ENCODE measurements around the gene CARD16.
"Not testable (repeated sequence)": the region's sequence is repeated elsewhere in the genome, so short reads cannot be mapped to it uniquely, and the experiment has no call there.

CARD16 gene

DNA sequence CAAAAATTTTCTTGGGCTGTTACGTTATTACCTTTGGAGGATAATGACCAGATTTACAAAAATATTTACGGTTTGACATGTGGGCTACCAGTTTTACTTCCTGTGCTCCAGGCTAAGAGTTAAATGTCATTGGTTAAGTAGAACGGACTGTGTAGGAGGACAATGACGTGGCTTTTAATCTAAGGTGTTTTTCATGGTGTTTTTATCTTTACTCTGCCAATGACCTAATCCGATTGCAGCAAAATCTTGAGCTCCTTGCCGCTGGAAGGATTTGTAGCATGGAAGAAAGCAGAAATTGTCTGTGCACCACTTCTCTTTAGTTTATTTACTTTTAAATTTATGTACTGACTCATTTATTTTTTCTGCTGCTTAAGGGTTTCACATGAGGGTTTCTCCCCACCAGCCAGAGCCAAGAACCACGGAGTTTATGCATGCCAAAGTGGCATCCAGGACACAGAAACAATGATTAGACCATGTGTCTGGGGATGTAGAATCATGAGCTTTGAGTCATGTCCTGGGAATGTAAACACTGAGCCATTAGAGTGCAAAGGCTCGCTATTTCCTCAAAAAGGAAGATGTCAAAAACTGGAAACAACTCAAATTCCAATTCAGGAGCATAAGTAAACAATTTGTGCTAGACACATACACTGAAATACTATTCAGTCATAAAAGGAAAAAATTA lies 1.9 kb upstream of the CARD16 start:
- no peak for DNase-seq

DNA sequence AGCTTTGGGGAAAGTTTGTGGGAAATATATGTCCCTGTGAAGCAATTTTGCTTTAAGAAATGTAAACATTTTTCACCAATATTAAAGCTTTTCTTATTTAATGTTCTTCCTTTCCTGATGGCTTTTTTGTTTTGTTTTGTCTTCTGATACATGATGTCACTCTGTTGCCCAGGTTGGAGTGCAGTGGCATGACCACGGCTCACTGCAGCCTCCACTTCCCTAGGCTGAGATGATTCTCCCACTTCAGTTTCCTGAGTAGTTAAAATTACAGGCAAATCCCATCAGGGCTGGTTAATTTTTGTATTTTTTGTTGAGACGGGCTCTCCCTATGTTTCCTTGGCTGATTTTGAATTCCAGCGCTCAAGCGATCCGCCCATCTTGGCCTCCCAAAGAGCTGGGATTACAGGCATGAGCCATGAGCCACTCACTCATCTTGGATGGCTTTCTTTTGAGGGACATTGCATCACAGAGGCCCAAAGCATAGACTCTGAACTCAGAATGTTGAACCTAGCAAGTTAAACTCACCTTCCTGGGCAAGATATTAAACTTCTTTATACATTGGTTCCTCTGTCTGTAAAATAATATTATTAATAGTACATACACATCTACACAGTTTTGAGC lies 651 bp upstream of the CARD16 start:
- DNase-seq, result no peak

DNA sequence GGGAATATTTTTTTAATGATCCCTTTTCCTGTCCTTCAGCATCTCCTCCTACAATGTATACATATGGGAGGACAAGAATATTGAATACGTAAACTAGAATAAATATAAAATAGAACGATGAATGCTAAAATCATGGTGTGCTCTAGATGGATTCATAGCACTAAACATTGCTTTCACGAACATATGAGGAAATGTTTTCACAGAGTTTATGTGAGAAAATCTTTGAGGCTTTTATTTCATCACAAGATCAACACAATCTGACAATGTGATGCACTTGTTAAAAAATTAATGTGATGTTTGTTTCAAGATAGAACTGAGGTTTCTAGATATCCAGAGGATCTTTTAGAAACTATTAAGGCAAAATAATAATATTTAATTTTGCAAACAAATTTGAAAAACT lies 3.0 kb downstream of the CARD16 start:
- DNase-seq, result no peak

DNA sequence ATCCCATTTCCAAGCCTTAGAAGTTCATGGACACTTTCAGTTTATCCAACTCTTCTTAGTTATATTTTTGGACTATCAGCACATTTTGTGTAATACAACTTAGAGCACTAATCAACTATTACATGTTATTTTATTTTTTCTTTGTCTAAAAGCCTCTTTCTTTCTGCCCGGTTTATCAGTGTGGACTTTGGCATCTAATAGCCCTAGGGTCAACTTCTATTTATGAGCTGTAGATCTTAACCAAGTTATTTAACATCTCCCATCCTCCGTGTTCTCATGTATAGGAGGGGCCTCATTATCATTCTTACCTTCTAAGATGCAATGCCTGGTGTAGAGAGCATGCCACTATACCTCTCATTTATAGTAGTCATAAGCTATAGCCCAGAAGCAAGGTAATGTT lies 4.4 kb downstream of the CARD16 start:
- DNase-seq, result no peak

DNA sequence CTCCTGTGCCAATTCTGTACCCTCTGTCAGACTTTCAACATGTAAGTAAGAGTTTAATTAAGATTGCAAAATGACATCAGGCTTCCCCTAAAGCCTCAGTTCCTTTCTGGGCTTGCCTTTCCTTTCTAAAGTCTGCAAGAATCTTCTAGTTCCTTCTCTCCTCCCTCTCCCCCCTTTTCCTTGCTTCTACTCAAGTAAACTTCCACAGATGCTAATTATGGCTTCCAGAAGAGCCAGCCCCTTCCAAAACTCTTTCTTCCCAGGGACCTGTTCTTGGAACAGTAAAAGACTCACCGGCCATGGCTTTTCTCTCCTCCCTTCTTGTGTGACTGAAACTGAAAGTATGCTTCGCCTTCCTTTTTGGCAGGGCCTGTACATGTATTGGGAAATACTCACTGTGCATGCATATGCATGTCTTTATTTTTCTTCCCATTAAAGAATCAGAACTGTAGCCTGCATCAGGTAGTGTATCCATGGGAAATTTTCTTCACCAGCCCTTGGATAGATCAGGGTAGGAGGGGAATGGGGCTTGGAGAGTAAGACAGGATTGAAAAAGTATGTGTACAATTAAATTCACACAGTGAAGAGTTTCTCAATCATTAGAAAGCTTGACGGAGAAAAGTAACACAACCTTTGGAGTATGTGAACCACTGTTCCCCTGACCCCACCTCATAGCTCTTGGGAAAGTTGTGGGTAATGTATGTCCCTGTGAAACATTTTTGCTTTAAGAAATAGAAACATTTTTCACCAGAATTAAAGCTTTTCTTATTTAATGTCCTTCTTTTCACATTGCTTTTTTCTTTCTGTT lies 10.1 kb downstream of the CARD16 start, which contains the start of gene CASP1:
Gene CASP1, minus strand, starts transcription at position 332 of the 808 bp plus-strand sequence. Its CDS starts 31 bp downstream, at position 301.
- peak in 3 of 6 experiments; percentile 28 to 63 (median 30) for DNase-seq

DNA sequence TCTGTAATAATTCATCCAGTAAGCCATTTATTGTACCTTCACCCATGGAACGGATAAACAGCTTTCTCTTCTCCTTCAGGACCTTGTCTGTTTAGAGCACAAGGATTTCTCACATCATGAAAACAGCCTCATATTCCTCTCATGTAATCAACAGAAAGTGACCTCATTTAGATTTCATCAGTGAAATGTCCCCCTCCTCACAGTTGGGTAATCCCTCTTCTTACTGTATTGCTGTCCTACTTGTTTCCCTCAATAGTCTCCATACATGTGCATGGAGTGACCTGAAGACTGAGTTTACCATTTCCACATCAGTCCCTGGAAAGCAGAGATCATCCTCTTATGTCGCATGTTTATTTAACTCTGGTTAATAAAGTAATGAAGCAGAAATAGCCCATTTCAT lies 10.7 kb downstream of the CARD16 start:
- DNase-seq, result not testable (repeated sequence)

DNA sequence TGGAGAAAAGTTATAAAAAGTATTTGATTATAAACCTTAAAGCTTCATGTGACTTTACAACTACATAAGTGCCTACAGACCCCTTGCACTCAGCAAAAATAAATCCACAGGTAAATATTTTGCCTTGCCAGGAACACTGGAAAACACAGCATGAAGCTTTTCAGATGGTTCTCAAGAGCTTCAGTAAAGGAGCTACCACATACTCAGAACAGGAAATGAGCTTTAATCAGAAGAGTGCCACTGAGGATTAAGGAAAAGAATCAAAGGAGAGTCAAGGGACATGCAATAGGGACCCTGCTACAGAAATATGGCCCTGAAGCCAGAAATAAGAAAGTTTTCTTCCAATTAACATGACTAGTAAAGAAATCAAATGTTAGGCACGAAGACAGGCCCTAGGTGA lies 11.4 kb downstream of the CARD16 start:
- peak in 2 of 6 experiments; percentile 4 to 14 for DNase-seq

DNA sequence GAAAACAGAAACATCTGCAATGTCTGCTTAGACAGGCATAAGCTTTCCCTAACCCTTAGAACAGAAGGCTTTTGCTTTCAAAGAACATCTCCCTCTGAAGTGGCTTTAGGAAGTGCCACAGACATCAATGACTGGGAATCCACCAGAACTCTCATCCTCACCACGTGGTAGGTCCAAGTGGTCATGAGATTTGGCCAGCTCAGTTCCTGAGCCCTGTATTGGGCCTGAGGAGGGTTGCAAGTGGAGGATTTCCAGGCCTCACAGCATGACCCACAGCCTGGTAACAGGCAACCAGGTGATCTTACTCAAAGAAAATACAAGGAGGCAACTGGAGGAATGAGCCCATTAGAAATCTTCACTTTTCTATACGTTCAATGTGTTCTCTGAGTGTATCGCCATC lies 11.8 kb downstream of the CARD16 start:
- DNase-seq, result peak in 1 of 6 experiments; percentile 34

DNA sequence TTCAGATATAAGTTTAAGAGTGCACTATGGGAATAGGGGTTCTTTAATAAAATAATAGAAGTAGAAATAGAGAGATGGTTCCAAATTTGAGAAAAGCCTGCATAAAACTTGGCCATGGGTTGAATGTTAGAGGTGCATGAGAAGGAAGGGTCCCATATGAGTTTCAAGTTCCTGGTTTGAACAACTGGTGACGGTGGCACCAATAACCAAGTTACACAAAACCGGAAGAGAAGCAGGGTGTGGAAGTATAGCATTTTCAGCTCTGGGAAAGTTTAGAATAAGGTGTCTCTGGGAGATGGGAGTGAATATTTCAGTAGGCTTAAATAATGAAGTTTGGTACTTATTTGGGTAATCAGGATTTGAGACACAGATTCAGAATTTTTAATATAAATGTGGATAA lies 12.6 kb downstream of the CARD16 start:
- no peak for DNase-seq

DNA sequence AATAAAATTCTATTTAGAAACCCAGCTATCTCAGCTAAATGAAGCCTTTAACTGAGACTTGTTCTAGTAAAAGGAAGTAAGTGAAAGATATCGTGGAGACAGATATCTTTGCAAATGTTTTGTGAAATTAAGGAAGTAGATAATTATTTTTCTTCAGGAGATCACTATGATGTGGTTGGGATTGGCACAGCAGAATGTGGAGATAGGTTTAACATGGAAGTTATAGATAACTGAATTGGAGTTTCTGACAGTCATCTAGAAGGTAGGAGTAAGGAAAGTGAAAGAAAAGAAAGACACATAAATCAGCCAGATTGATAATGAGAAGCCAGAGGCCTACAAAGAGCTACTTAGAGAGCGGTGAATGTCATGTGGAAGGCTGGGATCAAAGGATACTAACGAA lies 17.5 kb downstream of the CARD16 start:
- DNase-seq, result no peak

DNA sequence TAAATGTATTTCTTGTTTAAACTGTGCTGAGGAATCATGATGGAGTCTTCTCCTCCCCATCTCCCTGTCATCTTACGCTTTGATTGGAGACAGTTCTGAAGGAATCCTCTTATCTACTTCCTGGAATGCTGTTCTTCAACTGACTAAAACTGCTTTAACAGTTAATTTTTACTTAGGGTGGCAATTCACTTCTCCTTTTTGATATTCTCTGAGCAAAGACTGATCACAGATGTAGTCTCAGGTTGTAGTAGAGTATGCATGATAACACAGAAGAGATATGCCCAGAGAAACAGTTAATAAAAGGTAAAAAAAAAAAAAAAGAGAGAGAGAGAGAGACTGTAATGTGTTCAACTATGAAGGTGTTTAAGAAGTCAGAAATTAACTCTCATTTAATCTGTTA lies 20.7 kb downstream of the CARD16 start:
- no peak for DNase-seq

DNA sequence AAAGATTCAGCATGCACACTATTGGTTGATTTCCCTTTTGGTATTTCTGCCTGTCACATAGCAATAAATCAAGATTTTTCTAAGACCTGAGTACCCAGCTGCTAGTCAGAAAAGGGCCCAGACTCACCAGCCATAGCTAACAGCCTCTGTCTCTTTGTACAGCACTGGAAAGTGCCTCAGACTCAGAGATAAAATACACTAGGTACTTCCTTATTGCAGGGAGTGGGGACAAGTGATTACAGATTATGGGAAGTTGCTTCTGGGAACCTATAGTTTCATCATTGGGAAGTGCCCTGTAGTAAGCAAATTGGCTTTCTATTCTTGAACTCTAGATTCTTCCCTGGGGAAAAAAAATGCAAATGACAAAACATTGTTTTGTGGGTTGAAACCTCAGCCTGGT lies 22.1 kb downstream of the CARD16 start, which contains the start of gene CASP5:
Gene CASP5, minus strand, starts transcription at position 166 of the 400 bp plus-strand sequence. Its CDS starts 32 bp downstream, at position 134.
- no peak for DNase-seq

DNA sequence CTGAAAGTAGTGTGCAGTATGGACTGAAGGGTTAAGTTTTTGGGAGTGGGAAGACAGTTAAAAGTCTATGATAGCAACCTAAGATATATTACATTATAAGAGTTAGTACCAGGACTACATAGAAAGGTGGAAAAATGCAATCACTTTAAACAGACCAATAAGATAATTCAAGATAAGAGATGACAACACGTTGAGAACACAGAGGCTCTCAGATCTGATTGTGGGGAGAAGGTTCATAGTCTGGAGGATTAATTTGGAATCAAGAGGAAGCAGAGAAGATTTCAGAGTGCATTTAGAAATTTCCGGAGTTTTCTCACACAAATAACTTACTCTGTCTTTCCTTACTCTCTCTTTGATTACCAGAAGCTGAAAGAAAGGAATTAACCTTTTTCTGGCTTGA lies 22.6 kb downstream of the CARD16 start:
- DNase-seq, result no peak

DNA sequence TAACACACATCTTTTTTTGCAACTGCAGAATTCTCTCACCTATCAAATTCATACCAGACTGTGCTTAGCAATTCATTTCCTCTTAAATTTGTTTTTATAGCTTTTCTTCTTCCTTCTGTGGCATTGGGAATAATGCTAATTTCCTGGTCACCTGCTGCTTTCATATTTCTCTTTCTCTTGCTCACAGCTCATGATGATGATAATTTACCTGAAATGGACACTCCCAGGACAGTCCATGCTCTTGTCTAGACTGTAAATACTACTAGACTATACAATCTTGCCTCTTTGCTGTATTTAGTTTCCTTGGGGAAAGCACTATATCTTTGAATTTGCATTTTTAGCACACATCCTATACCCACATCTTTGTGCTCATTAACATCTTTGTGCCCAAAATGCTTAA lies 37.7 kb downstream of the CARD16 start:
- no peak for DNase-seq

DNA sequence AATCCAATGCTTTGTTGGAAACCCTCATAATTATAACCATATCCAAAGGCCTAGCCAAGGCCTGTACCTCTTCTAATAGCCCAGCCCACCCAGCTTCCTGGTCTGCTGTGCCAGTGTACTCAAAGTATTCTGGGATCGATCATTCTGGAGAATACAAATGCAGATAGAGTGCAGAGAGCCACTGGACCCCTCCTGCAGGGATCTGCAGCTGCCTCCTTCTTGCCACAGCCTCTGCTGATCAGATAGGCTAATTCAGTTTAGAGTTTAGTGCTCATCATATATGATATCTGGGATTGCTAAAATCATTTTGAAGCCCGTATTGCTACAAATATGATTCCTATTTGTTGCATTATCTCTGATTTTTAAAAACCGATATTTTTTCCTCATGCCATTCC lies 39.7 kb downstream of the CARD16 start:
- DNase-seq, result no peak

DNA sequence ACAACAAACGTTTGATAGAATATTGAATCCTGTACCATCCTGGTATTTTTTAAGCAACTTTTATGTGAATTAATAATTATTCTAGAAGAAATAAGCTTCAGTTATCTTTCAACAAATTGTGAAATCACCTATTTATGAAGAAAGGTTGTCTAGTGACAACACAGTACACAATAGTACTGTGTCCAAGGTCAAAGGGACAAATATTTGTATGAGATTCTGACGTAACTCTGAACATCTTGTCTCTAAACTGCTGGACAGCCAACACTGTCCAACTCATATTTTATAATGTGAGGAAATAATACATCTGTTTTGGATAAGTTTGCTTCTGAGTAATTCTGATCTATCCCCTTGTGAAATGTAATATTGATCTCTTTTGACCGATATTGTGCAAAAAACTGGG lies 41.1 kb downstream of the CARD16 start:
- DNase-seq, result no peak

DNA sequence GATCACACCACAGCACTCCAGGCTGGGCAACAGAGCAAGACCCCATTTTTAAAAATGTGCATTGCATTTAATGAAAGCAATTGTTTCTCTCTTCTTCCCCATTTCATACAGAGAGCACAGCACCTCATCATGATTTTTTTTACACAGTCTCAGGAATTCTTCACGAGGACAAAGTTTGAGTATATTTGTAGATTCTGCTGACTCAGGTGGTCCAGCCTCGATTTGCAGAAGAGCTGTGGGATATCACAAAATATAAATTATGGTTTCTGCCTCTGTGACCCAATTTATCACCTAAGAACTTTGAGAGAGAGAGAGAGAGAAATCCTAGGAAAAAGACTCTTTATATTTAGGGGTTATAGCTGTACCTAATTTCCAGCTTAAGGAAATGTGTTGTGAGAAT lies 42.0 kb downstream of the CARD16 start:
- no peak for DNase-seq

DNA sequence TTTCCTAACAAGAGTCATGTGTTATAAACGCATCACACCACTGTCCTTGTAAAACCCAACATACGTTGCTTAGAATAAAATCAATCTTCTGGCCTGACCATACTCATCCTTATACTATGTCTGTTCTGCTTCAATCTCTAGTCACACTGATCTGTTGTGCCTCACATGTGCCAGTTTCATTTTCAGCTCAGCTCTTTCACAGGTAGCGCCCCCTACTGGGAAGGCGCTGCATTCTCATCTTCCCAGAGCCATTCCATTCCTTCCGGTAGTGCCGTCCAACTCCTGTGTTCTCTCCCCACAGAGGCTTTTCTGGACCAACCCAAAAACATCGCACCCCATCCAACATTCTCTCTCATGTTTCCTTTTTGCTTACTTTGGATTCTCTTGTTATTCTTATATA lies 44.3 kb downstream of the CARD16 start:
- peak in 4 of 6 experiments; percentile 10 to 48 (median 34) for DNase-seq

DNA sequence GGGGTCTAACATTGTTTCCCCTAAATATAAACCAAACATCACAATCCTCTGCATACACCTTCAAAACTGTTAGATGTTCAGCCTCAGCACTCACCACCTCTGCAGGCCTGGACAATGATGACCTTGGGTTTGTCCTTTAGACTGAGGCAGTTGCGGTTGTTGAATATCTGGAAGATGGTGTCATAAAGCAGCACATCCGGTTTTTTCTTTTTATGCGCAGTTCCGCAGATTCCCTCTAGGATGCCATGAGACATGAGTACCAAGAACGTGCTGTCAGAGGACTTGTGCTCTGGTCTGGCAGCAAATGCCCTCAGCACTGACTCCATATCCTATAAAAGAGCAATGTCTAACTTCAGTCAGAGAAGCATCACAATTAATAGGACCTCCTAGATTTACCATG lies 45.0 kb downstream of the CARD16 start:
- peak in 1 of 6 experiments; percentile 14 for DNase-seq

DNA sequence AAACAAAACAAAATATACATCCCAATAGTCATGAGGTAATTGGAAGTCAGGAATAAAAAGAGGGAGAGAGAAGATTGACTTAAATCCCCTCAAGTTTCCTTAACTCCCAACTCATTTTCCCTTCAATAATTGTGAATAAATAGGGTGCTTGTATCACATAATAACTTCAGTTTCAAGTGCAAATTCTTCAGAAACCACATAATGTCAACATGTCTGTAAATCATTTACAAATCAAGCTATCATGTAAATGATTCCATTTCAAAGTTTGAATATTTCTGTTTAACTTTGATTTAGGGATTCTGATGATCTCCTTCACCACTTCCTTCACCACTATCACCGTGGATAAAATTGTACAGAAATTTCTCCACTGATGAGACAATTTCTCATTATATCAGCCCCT lies 45.4 kb downstream of the CARD16 start:
- DNase-seq, result no peak

DNA sequence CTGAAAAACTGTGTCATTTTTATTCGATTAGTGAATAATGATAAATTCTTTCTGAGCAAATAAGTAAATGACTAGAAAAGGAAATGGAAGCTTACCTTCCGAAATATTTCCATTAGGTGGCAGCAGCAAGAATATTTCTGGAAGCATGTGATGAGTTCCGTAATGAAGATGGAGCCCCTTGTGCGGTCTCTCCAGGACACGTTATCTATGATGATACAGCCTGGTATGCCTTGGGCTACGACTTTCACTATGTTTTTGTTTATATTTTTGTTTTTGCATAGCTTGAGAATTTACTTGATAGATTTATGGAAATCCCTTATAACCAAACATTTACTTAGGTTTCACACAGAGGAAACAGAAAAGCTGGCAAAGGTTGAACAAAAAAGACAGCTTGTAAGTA lies 47.8 kb downstream of the CARD16 start:
- DNase-seq, result no peak

DNA sequence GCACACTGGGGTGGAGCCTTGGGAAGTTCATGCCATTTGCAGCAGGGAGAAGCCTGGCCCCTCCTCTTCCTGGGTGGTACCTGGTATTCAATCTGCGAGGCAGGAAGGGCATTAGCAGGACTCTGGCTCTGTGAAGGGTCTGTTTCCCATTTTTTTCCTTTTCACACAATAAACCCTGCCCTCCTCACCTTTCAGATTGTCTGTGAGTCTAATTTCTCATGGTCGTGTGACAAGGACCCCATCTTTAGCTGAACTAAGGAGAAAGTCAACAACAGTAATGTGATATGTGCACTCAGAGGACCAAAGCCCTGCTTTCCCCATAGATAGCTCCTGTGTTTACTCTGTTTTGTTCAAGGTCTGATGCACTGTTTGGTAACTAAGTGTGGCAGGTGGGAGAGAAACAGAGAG lies 50.1 kb downstream of the CARD16 start:
- DNase-seq, result no peak

DNA sequence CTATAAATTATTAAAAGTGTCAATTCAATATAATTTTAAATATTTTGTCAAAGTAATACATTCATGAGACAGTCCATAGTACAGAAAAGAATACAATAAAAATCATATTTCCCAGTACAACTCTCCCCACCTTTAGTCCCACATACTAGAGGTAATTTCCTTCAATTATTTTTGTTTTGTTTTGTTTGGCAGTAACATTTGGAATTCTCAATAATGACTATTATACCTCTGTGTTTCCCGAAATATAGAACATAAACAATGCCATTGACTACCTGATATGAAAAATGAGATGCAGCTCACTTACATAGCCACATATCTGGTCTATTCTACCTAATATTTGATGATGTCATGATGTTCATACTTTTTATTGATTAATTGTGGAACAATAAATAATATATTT lies 52.4 kb downstream of the CARD16 start:
- DNase-seq, result no peak

DNA sequence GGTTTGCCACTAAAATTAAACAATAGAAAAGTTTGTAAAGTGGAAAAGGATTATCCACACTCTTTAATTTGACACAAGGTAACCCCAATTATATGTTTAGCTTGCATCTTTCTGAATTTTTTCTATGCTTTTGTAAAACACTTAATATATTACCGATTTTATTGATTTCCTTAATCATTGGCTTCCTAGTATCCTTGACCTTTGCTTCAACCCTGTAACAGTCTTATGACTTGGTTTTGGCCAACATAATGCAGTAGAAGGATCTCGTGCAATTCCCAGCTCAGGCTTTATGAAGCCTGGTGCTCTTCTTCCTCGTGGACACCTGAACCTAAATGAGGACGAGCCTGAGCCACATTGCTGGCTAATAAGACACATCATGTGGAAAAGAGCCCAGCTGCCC lies 53.1 kb downstream of the CARD16 start:
- DNase-seq, result no peak
